GM12892 (cell line): ENCODE results near the gene ZNF154.

Experiments used
- DNase-seq: peaks from one replicate; pipeline ENCODE4 v3.0.0; 2011; ENCODE audit not compliant: insufficient read length
- FAIRE-seq: peaks from 2 replicates; lab custom pipeline; 2011; peaks lifted over from hg19 to GRCh38; lab: Jason Lieb, UNC
- POLR2A ChIP-seq: IDR thresholded peaks from 2 replicates; pipeline ENCODE4 v1.6.1; 2011; ENCODE audit warnings: low read depth, low read length, control low read depth
- POLR2AphosphoS5 ChIP-seq: IDR thresholded peaks from 2 replicates; pipeline ENCODE4 v1.6.1; 2011; ENCODE audit warnings: low read depth, low read length, control low read depth
- TAF1 ChIP-seq: IDR thresholded peaks from 2 replicates; pipeline ENCODE4 v1.6.1; 2011; ENCODE audit warnings: low read depth, mild to moderate bottlenecking, control low read depth, low read length, borderline replicate concordance

Gene ZNF154

DNA sequence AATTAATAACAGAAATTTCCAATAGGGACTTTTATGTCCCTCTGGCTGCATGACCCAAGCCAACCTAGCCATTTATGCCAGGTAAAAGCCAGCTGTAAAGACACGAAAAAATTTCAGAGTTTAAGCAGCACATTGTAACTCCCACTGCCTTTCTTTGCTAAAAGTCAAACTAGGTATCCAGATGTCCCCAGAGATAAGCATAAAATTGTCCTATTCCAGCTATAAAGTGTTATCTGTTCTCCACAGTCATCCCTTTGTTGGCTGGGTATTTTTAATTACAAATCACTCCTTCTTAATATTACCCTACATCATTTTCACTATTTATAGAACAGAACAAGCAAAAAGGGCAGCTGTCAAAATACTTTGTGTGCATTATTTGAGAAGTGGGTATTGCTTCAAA is 3.2 kb upstream of the ZNF154 start:
- TF ChIP-seq TAF1 (no peak), POLR2AphosphoS5 (no peak), POLR2A (no peak)
- DNase-seq = no peak
- FAIRE-seq = no peak

DNA sequence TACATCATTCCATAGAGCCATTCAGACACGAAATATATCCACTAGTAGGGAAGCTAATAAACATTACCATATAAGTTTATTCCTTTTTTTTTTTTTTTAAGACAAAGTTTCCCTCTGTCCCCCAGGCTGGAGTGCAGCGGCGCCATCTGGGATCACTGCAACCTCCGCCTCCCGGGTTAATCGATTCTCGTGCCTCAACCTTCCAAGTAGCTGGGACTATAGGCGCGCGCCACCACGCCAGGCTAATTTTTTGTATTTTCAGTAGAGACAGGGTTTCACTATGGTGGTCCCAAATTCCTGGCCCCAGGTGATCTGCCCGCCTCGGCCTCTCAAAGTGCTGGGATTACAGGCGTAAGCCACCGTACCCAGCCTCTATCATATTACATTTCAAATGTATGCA is 612 bp upstream of the ZNF154 start:
- TF ChIP-seq POLR2A = no peak
- DNase-seq (no peak), FAIRE-seq (no peak)

DNA sequence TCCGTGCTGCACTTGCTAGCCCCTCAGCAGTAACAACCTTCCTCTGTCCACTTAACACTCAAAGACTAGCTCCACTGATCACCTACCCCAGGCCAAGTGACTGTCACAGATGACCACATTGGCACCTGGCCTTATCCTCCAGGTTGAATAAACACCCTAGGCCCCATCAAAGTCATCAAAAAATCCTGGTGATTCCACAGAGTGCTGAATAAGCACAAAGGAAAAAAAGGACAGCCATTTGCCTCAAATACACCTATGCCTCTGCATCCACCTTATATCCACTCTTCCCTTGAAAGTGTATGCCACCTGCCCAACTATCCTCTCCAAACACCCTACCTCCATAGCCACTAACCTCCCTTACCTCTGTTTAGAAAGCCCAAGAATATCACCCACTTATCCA is 2.7 kb downstream of the ZNF154 start:
- FAIRE-seq = no peak
- DNase-seq = no peak
- no peak for TF ChIP-seq TAF1
- TF ChIP-seq POLR2AphosphoS5 = no peak
- no peak for TF ChIP-seq POLR2A

DNA sequence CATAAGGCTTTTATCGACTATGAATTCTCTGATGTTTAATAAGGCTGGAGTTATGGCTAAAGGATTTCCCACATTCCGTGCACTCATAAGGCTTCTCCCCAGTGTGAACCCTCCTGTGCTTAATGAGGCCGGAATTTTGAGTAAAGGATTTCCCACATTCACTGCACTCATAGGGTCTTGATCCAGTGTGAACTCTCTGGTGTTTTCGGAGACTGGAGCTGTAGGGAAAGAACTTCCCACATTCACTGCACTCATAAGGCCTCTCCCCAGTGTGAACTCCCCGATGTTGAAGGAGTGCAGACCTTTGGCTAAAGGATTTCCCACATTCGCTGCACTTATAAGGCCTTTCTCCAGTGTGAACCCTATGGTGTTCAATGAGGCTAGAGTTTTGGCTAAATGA is 7.4 kb downstream of the ZNF154 start:
- DNase-seq (no peak), FAIRE-seq (no peak)
- TF ChIP-seq POLR2A = no peak
- no peak for TF ChIP-seq TAF1
- TF ChIP-seq POLR2AphosphoS5 = no peak

DNA sequence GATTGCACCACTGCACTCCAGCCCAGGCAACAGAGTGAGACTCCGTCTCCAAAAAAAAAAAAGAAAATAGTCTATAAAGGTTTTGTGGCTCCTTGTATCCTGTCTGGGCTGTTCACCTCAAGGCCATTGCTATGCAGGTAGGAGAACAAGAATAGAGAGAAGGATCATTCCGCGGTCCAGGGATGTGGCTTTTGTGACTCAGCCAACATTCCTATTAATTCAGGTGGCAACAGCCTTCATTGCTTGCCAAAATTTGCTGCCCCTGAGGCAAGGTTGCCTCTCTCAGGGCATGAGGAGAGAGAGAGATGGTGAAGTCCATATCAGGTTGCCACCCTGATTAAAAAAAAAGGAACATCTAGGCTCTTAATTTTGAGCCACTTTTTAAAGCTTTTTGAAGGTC is 19.3 kb downstream of the ZNF154 start:
- no peak for TF ChIP-seq POLR2AphosphoS5
- TF ChIP-seq POLR2A = no peak
- no peak for TF ChIP-seq TAF1
- DNase-seq = no peak
- no peak for FAIRE-seq

DNA sequence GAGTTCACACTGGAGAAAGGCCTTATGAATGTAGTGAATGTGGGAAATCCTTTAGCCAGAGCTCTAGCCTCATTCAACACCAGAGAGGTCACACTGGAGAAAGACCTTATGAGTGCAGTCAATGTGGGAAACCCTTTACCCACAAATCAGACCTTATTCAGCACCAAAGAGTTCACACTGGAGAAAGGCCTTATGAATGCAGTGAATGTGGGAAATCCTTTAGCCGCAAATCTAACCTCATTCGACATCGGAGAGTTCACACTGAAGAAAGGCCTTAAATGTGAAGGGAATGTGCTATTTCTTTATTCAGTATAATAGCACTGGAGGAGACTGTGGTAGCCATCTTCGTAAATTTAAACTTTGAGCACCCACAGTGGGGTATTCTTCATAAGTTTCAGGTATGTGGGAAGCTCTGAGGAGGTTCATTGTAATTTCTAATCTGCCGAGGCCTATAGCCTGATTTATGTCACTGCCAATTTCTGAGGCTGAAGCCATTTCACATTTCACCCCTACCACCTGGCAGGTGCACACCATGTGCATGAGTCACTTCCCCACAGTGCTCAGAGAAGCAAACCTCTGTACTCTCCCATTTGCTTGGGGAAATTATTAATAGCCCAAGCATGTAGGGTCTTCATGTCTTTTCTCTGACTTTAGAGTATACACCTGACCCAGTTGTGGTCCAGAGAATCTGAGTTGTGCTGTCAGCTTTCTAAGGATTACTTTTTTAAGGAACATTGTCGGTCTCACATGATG is 20.8 kb downstream of the ZNF154 start:
- FAIRE-seq (no peak), DNase-seq (no peak)
- TF ChIP-seq POLR2AphosphoS5 = no peak
- no peak for TF ChIP-seq POLR2A
- no peak for TF ChIP-seq TAF1

DNA sequence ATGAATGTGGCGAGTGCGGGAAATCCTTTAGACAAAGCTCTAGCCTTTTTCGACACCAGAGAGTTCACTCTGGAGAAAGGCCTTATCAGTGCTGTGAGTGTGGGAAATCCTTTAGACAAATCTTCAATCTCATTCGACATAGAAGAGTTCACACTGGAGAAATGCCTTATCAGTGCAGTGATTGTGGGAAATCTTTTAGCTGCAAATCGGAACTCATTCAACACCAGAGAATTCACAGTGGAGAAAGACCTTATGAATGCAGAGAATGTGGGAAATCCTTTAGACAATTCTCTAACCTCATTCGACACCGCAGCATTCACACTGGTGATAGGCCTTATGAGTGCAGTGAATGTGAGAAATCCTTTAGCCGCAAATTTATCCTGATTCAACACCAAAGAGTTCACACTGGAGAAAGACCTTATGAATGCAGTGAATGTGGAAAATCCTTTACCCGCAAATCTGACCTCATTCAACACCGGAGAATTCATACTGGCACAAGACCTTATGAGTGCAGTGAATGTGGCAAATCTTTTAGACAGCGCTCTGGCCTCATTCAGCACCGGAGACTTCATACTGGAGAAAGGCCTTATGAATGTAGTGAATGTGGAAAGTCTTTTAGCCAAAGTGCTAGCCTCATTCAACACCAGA is 21.5 kb downstream of the ZNF154 start:
- DNase-seq (no peak), FAIRE-seq (no peak)
- TF ChIP-seq TAF1 (no peak), POLR2A (no peak), POLR2AphosphoS5 (no peak)

DNA sequence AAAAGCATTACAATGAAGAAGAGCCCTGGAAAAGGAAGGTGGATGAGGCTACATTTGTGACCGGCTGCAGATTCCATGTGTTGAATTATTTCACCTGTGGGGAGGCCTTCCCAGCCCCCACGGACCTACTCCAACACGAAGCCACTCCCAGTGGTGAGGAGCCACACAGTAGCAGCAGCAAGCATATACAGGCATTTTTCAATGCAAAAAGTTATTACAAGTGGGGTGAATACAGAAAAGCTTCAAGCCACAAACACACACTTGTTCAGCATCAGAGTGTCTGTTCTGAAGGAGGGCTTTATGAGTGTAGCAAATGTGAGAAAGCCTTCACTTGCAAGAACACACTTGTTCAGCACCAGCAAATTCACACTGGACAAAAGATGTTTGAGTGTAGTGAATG is 22.3 kb downstream of the ZNF154 start:
- no peak for TF ChIP-seq POLR2AphosphoS5
- no peak for TF ChIP-seq POLR2A
- TF ChIP-seq TAF1 = no peak
- FAIRE-seq (no peak), DNase-seq (no peak)

DNA sequence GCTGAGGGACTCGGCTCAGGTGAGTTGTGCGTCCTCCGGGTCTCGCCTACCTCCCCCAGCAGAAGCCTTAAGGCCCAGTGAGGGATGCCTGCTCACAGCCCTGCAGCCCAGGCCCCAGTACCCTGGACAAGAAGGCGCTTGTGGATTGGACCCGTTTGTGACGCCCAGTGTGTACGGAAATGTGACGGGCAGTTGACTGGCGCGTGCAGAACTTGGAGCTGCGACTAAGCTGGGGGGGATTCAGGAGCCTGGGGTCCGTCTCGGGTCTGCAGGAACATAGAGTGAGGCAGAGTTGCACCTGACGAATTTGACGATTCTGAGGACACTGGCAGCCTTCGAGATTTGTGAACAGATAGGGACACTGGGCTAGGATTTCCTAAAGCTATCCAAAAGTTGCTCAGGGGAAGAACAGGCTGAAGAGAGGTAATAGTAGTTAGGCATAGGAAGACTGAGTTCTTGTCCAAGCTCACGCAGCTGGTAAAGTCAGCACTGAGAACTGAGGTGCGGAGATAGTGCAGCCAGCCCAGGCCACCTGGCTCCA is 26.7 kb downstream of the ZNF154 start:
- TF ChIP-seq POLR2A (no peak), TAF1 (no peak), POLR2AphosphoS5 (no peak)
- no peak for DNase-seq
- FAIRE-seq = no peak

DNA sequence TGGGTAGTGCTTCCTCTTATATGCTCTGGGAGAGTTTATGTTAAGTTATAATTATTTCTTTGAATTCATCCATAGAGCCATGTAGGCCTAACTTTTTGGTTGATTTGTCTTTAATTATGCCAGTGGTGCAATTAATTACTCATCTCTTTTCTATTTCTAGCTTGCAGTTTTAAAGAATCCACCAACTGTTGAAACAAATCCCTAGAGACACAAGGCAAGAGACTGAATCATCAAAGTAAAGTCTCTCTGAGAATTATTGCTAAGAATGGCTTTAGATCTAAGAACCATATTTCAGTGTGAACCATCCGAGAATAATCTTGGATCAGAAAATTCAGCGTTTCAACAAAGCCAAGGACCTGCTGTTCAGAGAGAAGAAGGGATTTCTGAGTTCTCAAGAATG is 33.1 kb downstream of the ZNF154 start:
- TF ChIP-seq TAF1 (no peak), POLR2AphosphoS5 (no peak), POLR2A (no peak)
- FAIRE-seq = no peak
- no peak for DNase-seq

DNA sequence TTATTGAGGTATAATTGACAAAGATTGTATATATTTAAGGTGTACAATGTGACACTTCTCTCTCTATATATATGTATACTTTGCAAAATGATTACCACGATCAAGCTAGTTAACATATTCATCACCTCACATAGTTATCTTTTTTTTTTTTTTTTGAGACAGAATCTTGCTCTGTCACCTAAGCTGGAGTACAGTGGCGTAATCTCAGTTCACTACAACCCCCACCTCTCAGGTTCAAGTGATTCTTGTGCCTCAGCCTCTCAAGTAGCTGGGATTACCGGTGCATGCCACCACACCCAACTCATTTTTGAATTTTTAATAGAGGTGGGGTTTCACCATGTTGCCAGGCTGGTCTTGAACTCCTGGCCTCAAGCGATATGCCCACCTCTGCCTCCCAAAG is 36.5 kb downstream of the ZNF154 start:
- TF ChIP-seq POLR2AphosphoS5 (no peak), POLR2A (no peak), TAF1 (no peak)
- DNase-seq (no peak), FAIRE-seq (no peak)

DNA sequence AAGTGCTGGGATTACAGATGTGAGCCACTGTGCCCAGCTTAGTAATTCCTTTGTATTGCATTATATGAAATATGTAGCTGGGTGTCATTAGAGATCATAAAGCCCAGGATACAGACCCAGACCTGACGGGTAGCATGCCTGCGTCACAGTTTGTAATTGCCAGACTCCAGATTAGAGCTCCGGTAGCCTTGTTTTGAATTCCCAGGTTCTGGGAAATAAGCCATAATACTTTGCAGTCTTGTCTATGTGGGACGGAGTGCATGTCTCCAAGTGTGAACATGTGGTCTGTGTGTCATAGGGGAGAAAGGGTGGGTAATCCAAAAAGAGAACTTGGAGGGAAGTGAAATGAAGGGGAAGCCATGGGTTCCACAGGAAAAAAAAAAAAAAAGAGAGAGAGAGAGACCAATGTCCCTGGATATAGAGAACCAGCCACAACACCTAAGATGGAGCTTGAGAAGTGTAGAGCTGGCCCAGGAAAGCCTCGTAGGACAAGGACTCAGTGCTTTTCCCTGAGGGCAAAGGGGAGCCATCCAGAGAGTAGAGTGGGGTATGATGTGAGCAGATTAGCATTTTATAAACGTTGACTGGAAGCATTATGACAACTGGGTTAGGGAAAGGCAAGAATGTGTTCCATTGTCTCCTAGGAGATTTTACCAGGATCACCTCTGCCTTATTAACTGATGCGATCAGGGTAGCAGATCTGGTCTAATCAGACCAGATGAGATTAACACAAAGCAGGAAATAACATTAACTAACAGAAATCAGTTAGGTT is 37.7 kb downstream of the ZNF154 start:
- FAIRE-seq = no peak
- no peak for DNase-seq
- TF ChIP-seq TAF1 (no peak), POLR2A (no peak), POLR2AphosphoS5 (no peak)

DNA sequence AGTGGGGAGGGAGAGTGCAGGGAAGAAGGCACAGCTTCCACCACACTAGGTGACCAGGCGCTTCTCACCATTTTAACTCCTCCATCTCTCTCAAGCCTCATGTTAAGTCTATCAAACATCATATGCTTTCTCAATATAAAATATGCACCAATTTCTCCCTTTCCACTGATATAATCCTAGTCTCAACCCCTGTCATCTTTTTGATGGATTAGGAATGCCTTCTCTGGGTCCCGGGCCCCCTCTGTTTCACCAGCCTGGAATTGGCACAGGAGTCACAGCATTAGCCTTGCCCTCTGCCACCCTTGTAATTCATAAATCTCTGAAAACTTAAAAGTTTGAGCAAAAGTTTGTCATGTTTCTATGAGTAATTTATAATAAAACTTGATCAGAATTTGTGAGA is 40.4 kb downstream of the ZNF154 start, which contains the start of gene ZSCAN4:
TSS of gene ZSCAN4 (plus strand) at position 301 of the 400 bp plus-strand sequence. CDS start 7,211 bp downstream, outside the sequence.
- TF ChIP-seq TAF1 (no peak), POLR2AphosphoS5 (no peak), POLR2A (no peak)
- no peak for DNase-seq
- FAIRE-seq = no peak
